ENCODE results near the gene CFAP74. TPM values are rescaled to one million over a fixed set of nuclear protein-coding genes. Genes with fewer than 3 reads are reported as not detected.

CFAP74 gene
- total and polyA plus RNA-seq, 2 of the 13 experiments (the other 11 are each of a cell fraction or from before 2014, with no cell fraction given) = 0.27 to 0.62 TPM

DNA sequence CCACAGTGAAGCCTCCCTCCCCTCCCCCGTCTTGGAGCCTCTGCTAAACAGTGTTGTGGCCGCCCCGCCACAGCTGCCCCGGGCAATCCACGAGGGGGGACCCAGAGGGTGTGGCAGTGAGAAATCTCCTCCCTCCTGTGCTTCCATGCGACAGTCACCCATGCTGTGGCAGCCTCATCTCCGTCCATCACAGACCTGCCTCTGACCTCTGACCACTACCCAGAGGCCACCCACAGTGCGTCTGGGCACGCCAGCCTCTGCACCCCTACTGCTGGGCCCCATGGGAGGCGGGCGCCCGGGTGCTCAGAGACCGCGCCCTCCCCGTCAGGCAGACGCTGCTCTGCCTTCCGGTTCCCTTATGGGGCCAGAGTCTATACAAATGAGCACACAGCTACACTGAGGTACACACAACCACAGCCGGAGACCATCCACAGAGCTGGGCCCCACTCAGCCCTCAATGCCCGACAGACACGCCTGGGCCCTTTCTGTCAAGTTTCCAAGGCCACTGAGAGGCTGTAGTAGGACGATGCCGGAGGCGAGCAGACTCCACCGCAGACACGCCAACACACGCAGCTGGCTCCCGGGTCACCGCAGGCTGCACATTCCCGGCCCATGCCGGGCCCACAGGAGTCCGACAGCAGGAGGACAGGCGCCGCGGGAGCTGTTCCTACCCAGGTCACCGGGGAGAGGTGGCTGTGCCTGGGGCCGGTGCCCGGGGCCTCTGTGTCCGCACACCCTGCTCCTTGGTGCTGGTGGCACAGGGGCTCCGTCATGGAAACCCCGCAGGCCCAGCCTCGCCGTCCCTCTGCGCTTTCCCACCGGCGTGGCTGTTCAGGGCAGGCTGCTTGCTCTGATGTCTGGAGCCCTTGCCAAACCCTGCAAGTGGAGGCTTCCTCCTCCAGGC, 60.6 kb downstream of the CFAP74 start (continued):
- TF ChIP-seq ELF3 (CRISPR knock-in tag; IDR thresholded peaks at IDR 0.05) (peak; percentile 83), DNMT3B (CRISPR knock-in tag; conservative IDR thresholded peaks at IDR 0.05) (no peak), ZNF605 (CRISPR knock-in tag; IDR thresholded peaks at IDR 0.05) (peak; percentile 63; the same call in 1 of the 2 replicates), RFX3 (CRISPR knock-in tag; IDR thresholded peaks at IDR 0.05) (no peak), WIZ (CRISPR knock-in tag; IDR thresholded peaks at IDR 0.05) (0 out of 2 replicates have a peak, but pooled peaks have one; percentile 33), ZNF609 (CRISPR knock-in tag; IDR thresholded peaks at IDR 0.05; ENCODE audit: borderline replicate concordance) (peak; percentile 70), ZNF773 (CRISPR knock-in tag; IDR thresholded peaks at IDR 0.05; ENCODE audit: borderline replicate concordance) (no peak; the same call in 1 of the 2 replicates), HNRNPLL (IDR thresholded peaks at IDR 0.05; ENCODE audit: low read depth, low read length, poor library complexity, severe bottlenecking) (peak; percentile 51), POLR2AphosphoS5 (IDR thresholded peaks at IDR 0.05; ENCODE audit: low read depth, low read length) (peak; percentile 94), NCOA2 (CRISPR knock-in tag; IDR thresholded peaks at IDR 0.05) (peak; percentile 45; the same call in 1 of the 2 replicates), MTERF4 (CRISPR knock-in tag; IDR thresholded peaks at IDR 0.05) (peak; percentile 45; the same call in 1 of the 2 replicates), FLYWCH1 (CRISPR knock-in tag; IDR thresholded peaks at IDR 0.05) (no peak), DZIP1 (CRISPR knock-in tag; IDR thresholded peaks at IDR 0.05) (no peak), ARID3A (IDR thresholded peaks at IDR 0.05; ENCODE audit: low read depth, low read length) (no peak), ZBTB1 (CRISPR knock-in tag; IDR thresholded peaks at IDR 0.05; ENCODE audit: borderline replicate concordance) (no peak)
- TF ChIP-seq, protein P1, sequence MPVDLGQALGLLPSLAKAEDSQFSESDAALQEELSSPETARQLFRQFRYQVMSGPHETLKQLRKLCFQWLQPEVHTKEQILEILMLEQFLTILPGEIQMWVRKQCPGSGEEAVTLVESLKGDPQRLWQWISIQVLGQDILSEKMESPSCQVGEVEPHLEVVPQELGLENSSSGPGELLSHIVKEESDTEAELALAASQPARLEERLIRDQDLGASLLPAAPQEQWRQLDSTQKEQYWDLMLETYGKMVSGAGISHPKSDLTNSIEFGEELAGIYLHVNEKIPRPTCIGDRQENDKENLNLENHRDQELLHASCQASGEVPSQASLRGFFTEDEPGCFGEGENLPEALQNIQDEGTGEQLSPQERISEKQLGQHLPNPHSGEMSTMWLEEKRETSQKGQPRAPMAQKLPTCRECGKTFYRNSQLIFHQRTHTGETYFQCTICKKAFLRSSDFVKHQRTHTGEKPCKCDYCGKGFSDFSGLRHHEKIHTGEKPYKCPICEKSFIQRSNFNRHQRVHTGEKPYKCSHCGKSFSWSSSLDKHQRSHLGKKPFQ (CRISPR knock-in tag; IDR thresholded peaks at IDR 0.05; ENCODE audit: insufficient replicate concordance) = peak; percentile 37

Measured in HepG2 (cell line).